Mesendoderm (in vitro differentiated cells): ENCODE results near the gene CNGB1.
"Not testable (repeated sequence)": the region's sequence is repeated elsewhere in the genome, so short reads cannot be mapped to it uniquely, and the experiment has no call there.

Experiments used
- DNase-seq: peaks from one replicate; pipeline ENCODE4 v3.0.0; 2013
- H2AK5ac ChIP-seq: 2 replicates; pipeline ENCODE4 v1.6.1; 2013; ENCODE audit warnings: low read length, inconsistent platforms
- H2BK120ac ChIP-seq: 2 replicates; pipeline ENCODE4 v1.6.1; 2013; ENCODE audit warnings: low read depth, mild to moderate bottlenecking, low read length, moderate library complexity, mixed read lengths
- H2BK15ac ChIP-seq: replicated peaks from 2 replicates; pipeline ENCODE4 v1.6.1; 2013; ENCODE audit warnings: low read depth, mild to moderate bottlenecking, moderate library complexity
- H2BK5ac ChIP-seq: 2 replicates; pipeline ENCODE4 v1.6.1; 2013; ENCODE audit warnings: low read length, inconsistent platforms
- H3K18ac ChIP-seq: 2 replicates; pipeline ENCODE4 v1.6.1; 2013; ENCODE audit warnings: mild to moderate bottlenecking, low read length, mixed read lengths
- H3K23ac ChIP-seq: one replicate; pipeline ENCODE4 v1.6.1; 2013; ENCODE audit warnings: low read length
- H3K27ac ChIP-seq: 2 replicates; pipeline ENCODE4 v1.5.1; 2013; ENCODE audit warnings: low read depth, mild to moderate bottlenecking, inconsistent platforms, low read length, moderate library complexity
- H3K27me3 ChIP-seq: 2 replicates; pipeline ENCODE4 v1.6.1; 2013; ENCODE audit warnings: low read length, control low read depth, mild to moderate bottlenecking, inconsistent platforms; ENCODE audit not compliant: insufficient read depth, poor library complexity
- H3K36me3 ChIP-seq: 2 replicates; pipeline ENCODE4 v1.6.1; 2013; ENCODE audit warnings: low read length, inconsistent platforms; ENCODE audit not compliant: control insufficient read depth, insufficient read depth
- H3K4ac ChIP-seq: one replicate; pipeline ENCODE4 v1.6.1; 2013; ENCODE audit warnings: low read depth, mild to moderate bottlenecking, low read length, moderate library complexity
- H3K4me1 ChIP-seq: 2 replicates; pipeline ENCODE4 v1.6.1; 2013; ENCODE audit warnings: low read depth, low read length, inconsistent platforms; ENCODE audit not compliant: control insufficient read depth
- H3K4me2 ChIP-seq: 2 replicates; pipeline ENCODE4 v1.6.1; 2013; ENCODE audit warnings: low read length
- H3K4me3 ChIP-seq: 2 replicates; pipeline ENCODE4 v1.5.1; 2013; ENCODE audit warnings: mild to moderate bottlenecking, low read length
- H3K56ac ChIP-seq: one replicate; pipeline ENCODE4 v1.6.1; 2013; ENCODE audit warnings: low read length
- H3K79me1 ChIP-seq: 2 replicates; pipeline ENCODE4 v1.6.1; 2013; ENCODE audit warnings: low read length, inconsistent platforms
- H3K79me2 ChIP-seq: 2 replicates; pipeline ENCODE4 v1.6.1; 2013; ENCODE audit warnings: mild to moderate bottlenecking, low read length; ENCODE audit not compliant: control insufficient read depth, insufficient read depth
- H3K9ac ChIP-seq: 2 replicates; pipeline ENCODE4 v1.6.1; 2013; ENCODE audit warnings: low read length, inconsistent platforms
- H4K5ac ChIP-seq: one replicate; pipeline ENCODE4 v1.6.1; 2013; ENCODE audit warnings: low read length
- H4K8ac ChIP-seq: one replicate; pipeline ENCODE4 v1.6.1; 2013; ENCODE audit warnings: low read depth, mild to moderate bottlenecking, control low read depth, low read length, moderate library complexity
- WGBS: extraction: QIAGEN DNeasy Blood & Tissue Kit; methylation state at CpG from one replicate; pipeline ENCODE4 v1.1.7; 2013; ENCODE audit warnings: low lambda C conversion rate, missing lambda C conversion rate; ENCODE audit not compliant: insufficient coverage; ENCODE audit errors: extremely low coverage; 5-methylcytosine and 5-hydroxymethylcytosine counted together

Gene CNGB1

DNA sequence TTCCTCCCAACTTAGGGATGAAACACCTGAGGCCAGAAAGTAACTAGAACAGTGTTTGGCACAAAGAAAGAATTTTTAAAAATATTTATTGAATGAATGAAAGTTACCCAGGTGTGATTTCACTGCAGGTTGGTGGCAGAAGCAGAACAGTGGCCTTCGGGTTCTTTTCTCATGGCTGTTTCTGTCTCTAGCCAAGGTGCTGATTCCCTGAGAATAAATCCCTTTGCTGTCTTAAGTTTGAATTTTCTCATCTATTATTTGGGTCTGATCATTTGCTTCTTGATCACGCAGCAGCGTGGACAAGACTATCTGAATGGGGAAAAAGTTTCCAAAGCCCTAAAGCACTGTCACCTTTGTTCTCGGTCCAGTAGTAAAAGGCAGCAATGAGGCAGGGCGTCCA, 95.6 kb downstream of the CNGB1 start:
- no peak overlapping the region for H3K23ac ChIP-seq
- WGBS = no CpG with 5 or more reads among the region's 5 CpGs

DNA sequence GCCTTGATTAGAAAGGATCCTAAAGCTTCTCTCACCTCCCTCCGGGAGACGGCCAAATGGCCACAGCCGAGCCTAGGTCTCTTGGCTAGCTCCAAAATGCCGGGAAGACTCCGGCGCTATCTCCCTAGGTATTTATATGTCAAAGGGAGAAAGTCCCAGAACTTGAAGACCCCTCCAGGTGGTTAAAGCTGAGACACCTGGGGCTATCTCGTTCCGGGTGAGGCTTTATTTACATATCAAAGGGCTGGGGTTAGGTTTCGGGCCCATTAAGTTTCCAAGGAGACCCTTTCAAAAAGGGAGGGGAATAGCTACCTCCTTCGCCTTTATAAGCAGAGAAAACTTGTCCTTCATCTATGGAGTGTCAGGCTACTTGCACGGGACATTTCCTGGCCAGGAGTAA, 97.7 kb downstream of the CNGB1 start:
- Histone ChIP-seq H3K4me1 (peaks cover 2% of the 10 kb centered on the region), H3K79me1 (no peaks in the 10 kb centered on the region), H3K27ac (no peak overlapping the region), H2AK5ac (no peak overlapping the region), H3K79me2 (no peaks in the 10 kb centered on the region), H4K5ac (no peak overlapping the region), H3K4ac (peak overlapping the region; percentile 52), H2BK5ac (no peak overlapping the region), H3K56ac (peak overlapping the region; percentile 11), H4K8ac (no peak overlapping the region), H2BK15ac (peak overlapping the region; percentile 22), H3K36me3 (no peaks in the 10 kb centered on the region), H3K4me2 (no peak overlapping the region), H3K23ac (no peak overlapping the region), H3K18ac (no peak overlapping the region), H3K9ac (no peak overlapping the region), H2BK120ac (peak overlapping the region; percentile 38), H3K4me3 (no peak overlapping the region), H3K27me3 (no peaks in the 10 kb centered on the region)
- DNase-seq = peak; percentile 93
- WGBS = no CpG with 5 or more reads among the region's 11 CpGs

More for the DNA sequence above, 95.6 kb downstream of the CNGB1 start:
- Histone ChIP-seq H3K79me2 (no peaks in the 10 kb centered on the region), H3K79me1 (no peaks in the 10 kb centered on the region), H3K56ac (no peak overlapping the region), H2BK5ac (no peak overlapping the region), H4K8ac (no peak overlapping the region), H3K4me2 (no peak overlapping the region), H3K18ac (no peak overlapping the region), H3K4ac (no peak overlapping the region), H2AK5ac (no peak overlapping the region), H3K4me1 (peaks cover 2% of the 10 kb centered on the region), H3K27ac (no peak overlapping the region), H3K4me3 (no peak overlapping the region), H3K9ac (no peak overlapping the region), H3K27me3 (no peaks in the 10 kb centered on the region), H2BK15ac (no peak overlapping the region), H2BK120ac (no peak overlapping the region), H4K5ac (no peak overlapping the region), H3K36me3 (no peaks in the 10 kb centered on the region)
- DNase-seq = no peak

DNA sequence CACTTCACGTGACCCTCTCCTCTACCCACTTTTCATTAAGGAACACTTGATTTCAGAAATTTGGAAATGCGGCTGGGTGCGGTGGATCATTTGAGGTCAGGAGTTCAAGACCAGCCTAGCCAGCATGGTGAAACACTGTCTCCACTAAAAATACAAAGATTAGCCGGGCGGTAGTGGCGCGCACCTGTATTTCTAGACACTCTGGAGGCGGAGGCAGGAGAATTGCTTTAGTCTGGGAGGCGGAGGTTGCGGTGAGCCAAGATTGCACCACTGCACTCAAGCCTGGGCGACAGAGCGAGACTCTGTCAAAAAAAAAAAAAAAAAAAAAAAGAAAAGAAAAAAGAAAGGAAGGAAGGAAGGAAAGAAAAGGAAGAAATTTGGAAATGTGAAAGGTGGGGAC, 98.2 kb downstream of the CNGB1 start:
- H3K4me3 ChIP-seq, H3K9ac ChIP-seq, H3K23ac ChIP-seq, H2BK120ac ChIP-seq, H4K8ac ChIP-seq, H3K79me1 ChIP-seq, H3K27ac ChIP-seq, H3K79me2 ChIP-seq, H2AK5ac ChIP-seq, H4K5ac ChIP-seq, H3K4me1 ChIP-seq, H3K27me3 ChIP-seq, H3K56ac ChIP-seq, H3K4me2 ChIP-seq, H2BK5ac ChIP-seq, H3K36me3 ChIP-seq, DNase-seq: not testable (repeated sequence)
- Histone ChIP-seq H3K4ac (peak overlapping the region; percentile 52), H3K18ac (peak overlapping the region; percentile 47), H2BK15ac (peak overlapping the region; percentile 6)
- WGBS = no CpG with 5 or more reads among the region's 12 CpGs

DNA sequence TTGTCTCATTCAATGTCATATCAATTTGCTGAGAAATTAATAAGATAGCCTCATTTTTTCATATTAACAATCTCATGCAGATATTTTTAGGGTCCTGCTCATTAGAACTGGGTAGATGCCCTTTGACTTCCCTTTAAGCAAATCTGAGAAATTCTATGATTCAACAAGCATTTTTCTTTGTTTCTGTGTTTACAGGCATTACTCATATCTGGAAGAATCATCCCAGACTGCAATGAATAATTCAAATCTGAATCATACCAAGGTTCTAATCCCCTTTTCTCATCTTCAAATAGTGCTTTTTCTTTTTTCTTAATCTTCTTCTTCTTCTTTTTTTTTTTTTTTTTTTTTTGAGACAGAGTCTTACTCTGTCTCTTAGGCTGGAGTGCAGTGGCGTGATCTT, 99.5 kb downstream of the CNGB1 start:
- Histone ChIP-seq H3K27ac (no peak overlapping the region), H3K9ac (no peak overlapping the region)
- no peak for DNase-seq

DNA sequence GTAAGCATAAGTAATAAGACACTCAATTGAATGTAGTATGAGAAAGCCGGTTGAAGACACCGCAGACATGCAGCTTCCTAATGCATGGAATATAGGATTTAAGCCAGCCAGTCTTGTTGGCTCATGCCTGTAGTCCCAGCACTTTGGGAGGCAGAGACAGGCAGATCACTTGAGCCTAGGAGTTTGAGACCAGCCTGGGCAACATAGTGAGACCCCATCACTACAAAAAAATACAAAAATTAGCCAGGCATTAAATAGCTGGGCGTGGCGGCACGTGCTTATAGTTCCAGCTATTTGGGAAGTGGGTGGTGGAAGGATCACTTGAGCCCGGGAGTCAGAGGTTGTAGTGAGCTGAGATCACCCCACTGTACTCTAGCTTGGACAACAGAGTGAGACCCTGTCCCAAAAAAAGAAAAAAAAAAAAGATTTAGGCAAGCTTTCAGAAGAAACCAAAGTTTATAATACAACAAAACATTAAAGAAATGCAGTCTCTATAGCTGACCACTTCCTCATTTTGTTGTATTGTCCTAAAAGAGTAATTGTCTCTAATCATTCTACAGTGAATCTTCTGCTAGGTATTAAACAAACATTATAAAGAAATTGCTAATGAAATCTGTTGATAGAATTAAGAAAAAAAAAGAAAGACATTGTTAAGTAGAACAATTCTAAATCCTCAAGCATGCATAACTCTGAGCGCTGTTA, 100.0 kb downstream of the CNGB1 start:
- no peak overlapping the region for H3K4ac ChIP-seq
- H4K8ac ChIP-seq = no peak overlapping the region
- H3K79me2 ChIP-seq = no peaks in the 10 kb centered on the region
- no peak for DNase-seq
- H2BK15ac ChIP-seq = no peak overlapping the region
- H3K36me3 ChIP-seq = no peaks in the 10 kb centered on the region
- H3K27me3 ChIP-seq = no peaks in the 10 kb centered on the region
- peak overlapping the region; percentile 28 for H3K18ac ChIP-seq
- H3K4me3 ChIP-seq = no peak overlapping the region
- H3K23ac ChIP-seq = no peak overlapping the region
- H3K4me1 ChIP-seq = peaks cover 5% of the 10 kb centered on the region
- no peak overlapping the region for H3K56ac ChIP-seq
- no peak overlapping the region for H3K27ac ChIP-seq
- WGBS = no CpG with 5 or more reads among the region's 7 CpGs
- no peaks in the 10 kb centered on the region for H3K79me1 ChIP-seq
- no peak overlapping the region for H2BK120ac ChIP-seq
- H2BK5ac ChIP-seq = no peak overlapping the region
- no peak overlapping the region for H4K5ac ChIP-seq
- no peak overlapping the region for H2AK5ac ChIP-seq
- H3K9ac ChIP-seq = no peak overlapping the region
- H3K4me2 ChIP-seq = no peak overlapping the region

More for the DNA sequence above, 99.5 kb downstream of the CNGB1 start:
- no peaks in the 10 kb centered on the region for H3K79me2 ChIP-seq
- H4K8ac ChIP-seq = no peak overlapping the region
- H4K5ac ChIP-seq = no peak overlapping the region
- no peak overlapping the region for H3K18ac ChIP-seq
- no peaks in the 10 kb centered on the region for H3K27me3 ChIP-seq
- H2BK5ac ChIP-seq = no peak overlapping the region
- no peaks in the 10 kb centered on the region for H3K79me1 ChIP-seq
- no peak overlapping the region for H3K4me2 ChIP-seq
- WGBS = no CpG with 5 or more reads among the region's 1 CpG
- H3K36me3 ChIP-seq = no peaks in the 10 kb centered on the region
- H3K4me1 ChIP-seq = peaks cover 2% of the 10 kb centered on the region
- H3K56ac ChIP-seq = no peak overlapping the region
- H3K23ac ChIP-seq = no peak overlapping the region
- H2AK5ac ChIP-seq = no peak overlapping the region
- H2BK120ac ChIP-seq = no peak overlapping the region
- H2BK15ac ChIP-seq = no peak overlapping the region
- no peak overlapping the region for H3K4ac ChIP-seq
- H3K4me3 ChIP-seq = no peak overlapping the region
